ENCODE data around the gene MT1B. TPM values are rescaled to one million over a fixed set of nuclear protein-coding genes. Genes with fewer than 3 reads are reported as not detected.
A peak's percentile ranks its signal among the peaks of the same experiment; 100 is the strongest.

Gene MT1B
- total RNA-seq, 2 donors from 2014 or later = not detected

DNA sequence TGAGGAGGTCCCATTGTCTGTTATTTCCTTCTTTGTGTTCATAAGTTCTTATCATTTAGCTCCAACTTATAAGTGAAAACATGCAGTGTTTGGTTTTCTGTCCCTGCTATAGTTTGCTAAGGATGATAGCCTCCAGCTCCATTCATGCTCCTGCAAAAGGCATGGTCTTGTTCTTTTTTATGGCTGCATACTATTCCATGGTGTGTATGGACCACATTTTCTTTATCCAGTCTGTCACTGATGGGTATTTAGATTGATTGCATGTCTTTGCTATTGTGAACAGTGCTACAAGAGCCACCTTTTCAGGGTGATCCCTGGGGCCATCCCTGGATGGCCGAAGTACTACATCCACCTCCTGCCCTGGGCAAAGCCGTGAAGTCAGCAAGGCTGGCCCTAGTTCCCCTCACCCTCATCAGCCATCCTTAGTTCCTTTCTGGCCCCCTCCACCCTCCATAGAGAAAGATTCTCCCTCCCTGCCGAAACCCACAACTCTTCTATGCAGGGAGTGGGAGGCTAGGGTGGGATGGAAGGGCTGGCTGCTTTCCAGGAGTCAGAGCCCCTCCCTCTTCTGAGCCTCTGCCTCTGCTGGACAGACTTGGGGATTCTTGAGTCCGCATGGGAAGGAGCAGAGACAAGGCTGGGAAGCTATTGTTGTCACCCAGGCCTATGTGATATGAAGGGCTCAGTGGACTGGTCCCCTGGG is 38.9 kb downstream of the MT1B start:
- DNase-seq = no peak
- Histone ChIP-seq H3K4me1 (no peaks in the 10 kb centered on the region), H3K9ac (ENCODE audit: low read depth in 2 of 2, low read length in 2 of 2) (no peak overlapping the region), H3K9me3 (no peaks in the 10 kb centered on the region), H3K27ac (no peak overlapping the region), H3K4me3 (no peak overlapping the region), H3K27me3 (no peaks in the 10 kb centered on the region), H3K36me3 (no peaks in the 10 kb centered on the region)
- TF ChIP-seq, protein P1, sequence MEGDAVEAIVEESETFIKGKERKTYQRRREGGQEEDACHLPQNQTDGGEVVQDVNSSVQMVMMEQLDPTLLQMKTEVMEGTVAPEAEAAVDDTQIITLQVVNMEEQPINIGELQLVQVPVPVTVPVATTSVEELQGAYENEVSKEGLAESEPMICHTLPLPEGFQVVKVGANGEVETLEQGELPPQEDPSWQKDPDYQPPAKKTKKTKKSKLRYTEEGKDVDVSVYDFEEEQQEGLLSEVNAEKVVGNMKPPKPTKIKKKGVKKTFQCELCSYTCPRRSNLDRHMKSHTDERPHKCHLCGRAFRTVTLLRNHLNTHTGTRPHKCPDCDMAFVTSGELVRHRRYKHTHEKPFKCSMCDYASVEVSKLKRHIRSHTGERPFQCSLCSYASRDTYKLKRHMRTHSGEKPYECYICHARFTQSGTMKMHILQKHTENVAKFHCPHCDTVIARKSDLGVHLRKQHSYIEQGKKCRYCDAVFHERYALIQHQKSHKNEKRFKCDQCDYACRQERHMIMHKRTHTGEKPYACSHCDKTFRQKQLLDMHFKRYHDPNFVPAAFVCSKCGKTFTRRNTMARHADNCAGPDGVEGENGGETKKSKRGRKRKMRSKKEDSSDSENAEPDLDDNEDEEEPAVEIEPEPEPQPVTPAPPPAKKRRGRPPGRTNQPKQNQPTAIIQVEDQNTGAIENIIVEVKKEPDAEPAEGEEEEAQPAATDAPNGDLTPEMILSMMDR (IDR thresholded peaks at IDR 0.05) = no peak
- intact Hi-C loops (cut with DNase I) = no loop called here

DNA sequence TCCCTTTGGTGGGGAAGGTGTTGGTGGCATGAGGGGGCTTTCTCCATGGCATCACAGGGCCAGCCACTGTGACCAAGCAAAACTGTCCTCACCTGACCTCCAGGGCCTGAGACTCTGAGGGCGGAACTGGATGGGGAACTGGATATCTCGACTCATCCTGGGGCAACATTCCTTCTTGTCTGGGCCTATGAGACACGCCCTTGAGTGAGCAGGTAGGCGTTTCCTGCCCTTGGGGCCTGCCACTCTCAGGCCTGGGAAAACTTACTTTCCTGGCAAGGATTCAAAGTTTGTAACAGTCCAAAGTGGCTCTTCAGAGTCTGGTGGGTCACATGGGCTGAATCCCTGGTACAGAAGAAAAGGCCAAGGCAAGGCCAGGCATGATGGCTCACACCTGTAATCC is 40.2 kb downstream of the MT1B start:
- DNase-seq = peak; percentile 50

DNA sequence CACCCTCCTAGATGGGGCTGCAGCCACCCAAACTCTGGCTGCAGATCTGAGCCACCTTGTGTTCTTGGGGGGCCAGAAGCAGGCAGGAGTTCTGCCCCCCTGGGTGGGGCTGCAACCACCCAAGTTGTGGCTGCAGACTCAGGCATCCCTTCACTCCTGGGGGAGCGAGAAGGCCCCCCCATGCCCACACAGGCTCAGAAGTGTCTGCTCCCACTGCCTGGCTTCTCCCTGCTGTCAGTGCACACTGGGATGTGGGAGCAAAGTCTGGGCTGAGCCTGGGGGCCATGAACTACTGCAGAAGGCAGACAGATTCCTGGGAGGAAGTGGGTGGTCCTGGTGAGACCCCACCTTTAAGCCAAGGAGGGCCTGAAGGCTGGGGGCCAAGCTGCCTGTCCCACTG is 43.6 kb downstream of the MT1B start:
- Histone ChIP-seq H3K4me1 (no peaks in the 10 kb centered on the region), H3K4me3 (no peak overlapping the region), H3K9ac (ENCODE audit: low read depth in 2 of 2, low read length in 2 of 2) (no peak overlapping the region), H3K27me3 (no peaks in the 10 kb centered on the region), H3K9me3 (no peaks in the 10 kb centered on the region), H3K27ac (no peak overlapping the region), H3K36me3 (no peaks in the 10 kb centered on the region)
- DNase-seq = no peak
- intact Hi-C loops (cut with DNase I) = no loop called here
- TF ChIP-seq, protein P1 (IDR thresholded peaks at IDR 0.05) = no peak

More for the DNA sequence above, 40.2 kb downstream of the MT1B start:
- Histone ChIP-seq H3K9me3 (no peaks in the 10 kb centered on the region), H3K4me3 (no peak overlapping the region), H3K27me3 (no peaks in the 10 kb centered on the region), H3K9ac (ENCODE audit: low read depth in 2 of 2, low read length in 2 of 2) (no peak overlapping the region), H3K4me1 (no peaks in the 10 kb centered on the region), H3K36me3 (no peaks in the 10 kb centered on the region), H3K27ac (no peak overlapping the region)
- TF ChIP-seq, protein P1 (IDR thresholded peaks at IDR 0.05) = no peak
- intact Hi-C loops (cut with DNase I) = no loop called here

GRCh38 chr16:56697456-56698155 is 45.9 kb downstream of the MT1B start:
- H3K9me3 ChIP-seq = no peaks in the 10 kb centered on the region

DNA sequence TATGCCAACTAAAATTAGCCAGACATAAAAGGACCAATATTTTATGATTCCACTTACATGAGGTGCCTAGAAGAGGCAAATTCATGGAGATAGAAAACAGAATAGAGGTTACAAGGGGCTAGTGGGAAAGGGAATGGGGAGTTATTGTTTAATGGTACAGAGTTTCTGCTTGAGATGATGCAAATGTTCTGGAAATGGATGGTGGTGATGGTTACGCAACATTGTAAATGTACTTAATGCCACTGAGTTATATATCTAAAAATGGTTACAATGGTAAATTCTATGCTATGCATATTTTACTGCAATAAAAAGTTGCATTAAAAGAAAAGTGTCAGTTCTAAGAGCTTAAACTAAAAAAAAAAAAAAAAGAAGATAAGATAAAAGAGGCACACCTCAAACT is 48.5 kb downstream of the MT1B start:
- Histone ChIP-seq H3K27ac (no peak overlapping the region), H3K4me1 (no peaks in the 10 kb centered on the region), H3K27me3 (no peaks in the 10 kb centered on the region), H3K36me3 (no peaks in the 10 kb centered on the region), H3K4me3 (no peak overlapping the region), H3K9me3 (no peaks in the 10 kb centered on the region), H3K9ac (ENCODE audit: low read depth in 2 of 2, low read length in 2 of 2) (no peak overlapping the region)
- intact Hi-C loops (cut with DNase I) = loop anchor here (5.0 kb wide), 3 partner anchors 98 to 183 kb away; no protein-coding TSS in a partner anchor
- TF ChIP-seq, protein P1 (IDR thresholded peaks at IDR 0.05) = no peak
- DNase-seq = no peak

More at GRCh38 chr16:56697456-56698155, 45.9 kb downstream of the MT1B start:
- intact Hi-C loops (cut with DNase I) = no loop called here
- Histone ChIP-seq H3K36me3 (no peaks in the 10 kb centered on the region), H3K27me3 (no peaks in the 10 kb centered on the region), H3K27ac (no peak overlapping the region), H3K4me3 (no peak overlapping the region), H3K4me1 (no peaks in the 10 kb centered on the region), H3K9ac (ENCODE audit: low read depth in 2 of 2, low read length in 2 of 2) (no peak overlapping the region)
- DNase-seq = no peak
- TF ChIP-seq, protein P1 (IDR thresholded peaks at IDR 0.05) = no peak
